ENCODE measurements around the gene GART. TPM values are rescaled to one million over a fixed set of nuclear protein-coding genes. Genes with fewer than 3 reads are reported as not detected.
A peak's percentile ranks its signal among the peaks of the same experiment; 100 is the strongest.
"Not testable (repeated sequence)": the region's sequence is repeated elsewhere in the genome, so short reads cannot be mapped to it uniquely, and the experiment has no call there.

GART gene
- total and polyA plus RNA-seq, 12 donors: 15.1 to 80.8 (median 59.5) TPM

DNA sequence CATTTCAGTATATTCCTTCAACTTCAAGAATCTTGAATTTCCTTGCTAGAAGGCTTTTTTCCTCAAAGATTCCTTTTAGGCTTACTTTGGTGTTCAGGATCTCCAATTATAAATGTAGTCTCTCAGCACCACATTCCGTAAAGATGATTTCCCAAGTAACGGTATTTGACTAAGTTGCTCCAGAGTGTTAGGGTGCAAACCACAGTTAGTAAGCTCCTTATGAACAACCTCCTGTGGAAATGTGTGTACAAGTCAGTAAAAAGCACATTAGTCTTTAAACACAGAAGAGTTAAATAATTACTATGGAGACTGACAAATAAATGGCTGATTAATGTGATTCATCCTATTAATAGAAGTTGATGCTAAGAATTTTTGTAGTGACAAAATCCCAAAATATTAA lies 36.3 kb upstream of the GART start:
- TF ChIP-seq CTCF (IDR thresholded peaks at IDR 0.05): no peak
- TF ChIP-seq POLR2A (IDR thresholded peaks at IDR 0.05): no peak
- peaks cover 0 to 49% of the 10 kb centered on the region in 2 donors for H3K36me3 ChIP-seq (replicated peaks in 1 of 2)

DNA sequence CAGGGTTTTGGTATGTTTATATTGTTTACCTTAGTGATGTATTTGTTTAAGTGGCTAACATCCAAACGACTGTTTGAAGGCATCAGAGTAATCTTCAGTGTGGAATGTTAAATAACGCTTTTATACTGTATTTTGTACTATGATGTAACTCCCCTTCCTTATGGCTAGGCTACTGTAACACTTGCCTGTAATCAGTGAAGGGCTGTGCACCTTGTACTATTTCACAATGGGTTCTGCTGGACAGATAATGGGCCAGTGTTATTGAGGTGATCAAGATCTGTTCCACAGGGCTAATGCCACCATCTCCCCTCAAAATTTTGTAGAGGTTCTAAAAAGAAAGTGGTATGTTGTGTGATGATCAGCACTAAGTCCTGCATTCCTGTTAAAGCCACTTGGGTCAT lies 34.8 kb upstream of the GART start:
- H3K36me3 ChIP-seq (replicated peaks in 1 of 2): peaks cover 0 to 64% of the 10 kb centered on the region in 2 donors
- H3K9me3 ChIP-seq (replicated peaks in 1 of 3); H3K27me3 ChIP-seq; H3K27ac ChIP-seq; intact Hi-C loops (cut with DNase I); H3K4me3 ChIP-seq; DNase-seq; H3K4me1 ChIP-seq (replicated peaks in 1 of 2): not testable (repeated sequence)
- WGBS, 4 donors: 65 to 81% (median 70%) methylated on average over 2 of the region's 2 CpGs

More for the DNA sequence above, 36.3 kb upstream of the GART start:
- H3K4me1 ChIP-seq (replicated peaks in 1 of 2): no peaks in the 10 kb centered on the region
- intact Hi-C loops (cut with DNase I): no loop called here
- H3K9me3 ChIP-seq (replicated peaks in 1 of 3): no peaks in the 10 kb centered on the region
- H3K27me3 ChIP-seq: no peaks in the 10 kb centered on the region
- DNase-seq: no peak
- no peak overlapping the region for H3K27ac ChIP-seq
- no peak overlapping the region for H3K4me3 ChIP-seq
- 82 to 89% (median 86%) methylated on average over 2 of the region's 2 CpGs for WGBS, 4 donors

DNA sequence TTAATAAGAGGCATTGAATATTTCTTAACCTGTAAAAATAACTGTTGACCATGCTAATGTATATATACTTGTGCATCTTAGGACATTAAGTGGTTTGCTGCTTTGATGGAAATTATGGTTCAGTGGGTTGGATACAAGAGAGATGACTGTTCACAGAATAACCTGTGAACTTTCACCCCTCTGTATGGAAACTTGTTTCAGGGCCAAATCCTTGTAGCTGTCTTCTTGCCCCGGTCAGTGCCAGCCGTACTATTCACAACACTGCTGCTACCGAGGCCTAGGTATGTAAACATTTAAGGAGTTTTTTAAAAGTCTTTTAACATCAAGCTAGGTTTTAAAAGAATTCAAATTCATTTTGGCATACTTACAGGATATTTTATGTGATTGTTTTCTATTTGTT lies 30.4 kb upstream of the GART start:
- WGBS, 4 donors: 22 to 34% (median 31%) methylated on average over 3 of the region's 3 CpGs
- no peak for TF ChIP-seq POLR2A (IDR thresholded peaks at IDR 0.05)
- TF ChIP-seq CTCF (IDR thresholded peaks at IDR 0.05): no peak
- intact Hi-C loops (cut with DNase I): no loop called here
- DNase-seq: peak in 1 of 7 donors; percentile 48
- peaks cover 3 to 22% of the 10 kb centered on the region in 2 donors for H3K4me1 ChIP-seq (replicated peaks in 1 of 2)
- H3K36me3 ChIP-seq (replicated peaks in 1 of 2): peaks cover 0 to 98% of the 10 kb centered on the region in 2 donors
- no peaks in the 10 kb centered on the region for H3K27me3 ChIP-seq
- peaks cover 0 to 5% (median 0%) of the 10 kb centered on the region in 3 donors for H3K9me3 ChIP-seq (replicated peaks in 1 of 3)
- H3K4me3 ChIP-seq: no peak overlapping the region
- H3K27ac ChIP-seq: peak overlapping the region in 1 of 5 donors; percentile 27

DNA sequence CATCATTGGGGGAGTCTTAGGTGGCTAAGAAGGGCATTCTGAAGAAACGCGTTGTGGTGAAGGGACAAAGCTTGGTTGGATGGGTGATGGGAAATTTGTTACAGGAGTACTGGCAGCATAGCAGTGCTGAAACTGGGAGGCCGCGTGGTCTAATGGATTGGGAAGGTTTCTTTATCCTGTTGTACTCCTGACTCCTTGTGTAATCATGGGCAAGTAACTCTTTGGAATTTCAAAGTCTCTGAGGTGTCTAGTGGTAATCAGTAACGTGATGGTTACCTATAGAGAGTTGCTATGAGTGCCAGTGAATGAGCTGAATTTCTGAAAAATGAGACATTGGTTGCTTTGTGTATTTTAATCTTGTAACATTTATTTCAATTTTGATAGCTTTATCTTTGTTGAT lies 28.1 kb upstream of the GART start:
- intact Hi-C loops (cut with DNase I): no loop called here
- no peak for TF ChIP-seq POLR2A (IDR thresholded peaks at IDR 0.05)
- no peak for TF ChIP-seq CTCF (IDR thresholded peaks at IDR 0.05)
- peaks cover 0 to 5% (median 0%) of the 10 kb centered on the region in 3 donors for H3K9me3 ChIP-seq (replicated peaks in 1 of 3)
- WGBS, 4 donors: 88 to 94% (median 93%) methylated on average over 5 of the region's 5 CpGs
- H3K27me3 ChIP-seq: no peaks in the 10 kb centered on the region
- peaks cover 3 to 30% of the 10 kb centered on the region in 2 donors for H3K4me1 ChIP-seq (replicated peaks in 1 of 2)
- H3K4me3 ChIP-seq: no peak overlapping the region
- peaks cover 0 to 82% of the 10 kb centered on the region in 2 donors for H3K36me3 ChIP-seq (replicated peaks in 1 of 2)
- DNase-seq: no peak
- H3K27ac ChIP-seq: no peak overlapping the region

GRCh38 chr21:33568448-33568847 lies 26.5 kb upstream of the GART start:
- 77 to 82% (median 80%) methylated on average over 2 of the region's 2 CpGs for WGBS, 4 donors
- peaks cover 0 to 79% of the 10 kb centered on the region in 2 donors for H3K36me3 ChIP-seq (replicated peaks in 1 of 2)
- H3K9me3 ChIP-seq (replicated peaks in 1 of 3): peaks cover 0 to 5% (median 0%) of the 10 kb centered on the region in 3 donors
- intact Hi-C loops (cut with DNase I): no loop called here
- no peak overlapping the region for H3K4me3 ChIP-seq
- peaks cover 3 to 30% of the 10 kb centered on the region in 2 donors for H3K4me1 ChIP-seq (replicated peaks in 1 of 2)
- peak overlapping the region in 1 of 5 donors; percentile 63 for H3K27ac ChIP-seq
- DNase-seq: no peak
- H3K27me3 ChIP-seq: no peaks in the 10 kb centered on the region
- no peak for TF ChIP-seq CTCF (IDR thresholded peaks at IDR 0.05)
- no peak for TF ChIP-seq POLR2A (IDR thresholded peaks at IDR 0.05)

All from adrenal gland (tissue), 12 donors.